Naive B cell (primary cell): ENCODE results near the gene P4HA1. TPM values are rescaled to one million over a fixed set of nuclear protein-coding genes. Genes with fewer than 3 reads are reported as not detected.

Experiments
- ATAC-seq, 2 donors: fragments of 150-1000 bp; cut with Tn5 transposase; 2 replicates each; pipeline ENCODE4 v1.10.0; 2021; ENCODE audit warnings: low read depth in 2 of 2, mild to moderate bottlenecking in 2 of 2, moderate library complexity in 2 of 2
- DNase-seq: peaks from one replicate; pipeline ENCODE4 v3.0.0; 2022
- H3K27ac Mint-ChIP-seq, 6 donors: one replicate each; pipeline ENCODE4 v1.8.0; 2020 to 2022; ENCODE audit warnings: mild to moderate bottlenecking in 6 of 6, mixed read lengths in 6 of 6, moderate library complexity in 5 of 6, inconsistent platforms in 2 of 6
- H3K27me3 Mint-ChIP-seq, 3 donors: one replicate each; pipeline ENCODE4 v1.8.0; 2021 to 2022; ENCODE audit warnings: mixed read lengths in 3 of 3, mild to moderate bottlenecking in 1 of 3
- H3K36me3 Mint-ChIP-seq, 2 donors: one replicate each; pipeline ENCODE4 v1.8.0; 2020 to 2022; ENCODE audit warnings: mixed read lengths in 2 of 2, inconsistent platforms in 1 of 2, mild to moderate bottlenecking in 1 of 2
- H3K4me1 Mint-ChIP-seq, 3 donors: one replicate each; pipeline ENCODE4 v1.8.0; 2020 to 2022; ENCODE audit warnings: mixed read lengths in 3 of 3, inconsistent platforms in 1 of 3, mild to moderate bottlenecking in 1 of 3, moderate library complexity in 1 of 3
- H3K4me3 Mint-ChIP-seq, 8 donors: one replicate each; pipeline ENCODE4 v1.8.0; 2020 to 2022; ENCODE audit warnings: mild to moderate bottlenecking in 8 of 8, mixed read lengths in 8 of 8, moderate library complexity in 8 of 8, inconsistent platforms in 2 of 8
- H3K9me3 Mint-ChIP-seq, 7 donors: one replicate each; pipeline ENCODE4 v1.8.0; 2020 to 2022; ENCODE audit warnings: mixed read lengths in 7 of 7, mild to moderate bottlenecking in 5 of 7, inconsistent platforms in 2 of 7, moderate library complexity in 1 of 7
- polyA plus RNA-seq, 6 donors: library from polyadenylated mRNA; unstranded; fragments of 300-500 nt; fragmentation: Illumina TruSeq; gene quantifications; one replicate each; pipeline ENCODE4 v1.2.3, GENCODE V29; 2021; ENCODE audit warnings: low read depth in 6 of 6

Gene P4HA1
- polyA plus RNA-seq: 10 to 100 TPM; 27.9 to 69.6 (median 41.6) TPM

DNA sequence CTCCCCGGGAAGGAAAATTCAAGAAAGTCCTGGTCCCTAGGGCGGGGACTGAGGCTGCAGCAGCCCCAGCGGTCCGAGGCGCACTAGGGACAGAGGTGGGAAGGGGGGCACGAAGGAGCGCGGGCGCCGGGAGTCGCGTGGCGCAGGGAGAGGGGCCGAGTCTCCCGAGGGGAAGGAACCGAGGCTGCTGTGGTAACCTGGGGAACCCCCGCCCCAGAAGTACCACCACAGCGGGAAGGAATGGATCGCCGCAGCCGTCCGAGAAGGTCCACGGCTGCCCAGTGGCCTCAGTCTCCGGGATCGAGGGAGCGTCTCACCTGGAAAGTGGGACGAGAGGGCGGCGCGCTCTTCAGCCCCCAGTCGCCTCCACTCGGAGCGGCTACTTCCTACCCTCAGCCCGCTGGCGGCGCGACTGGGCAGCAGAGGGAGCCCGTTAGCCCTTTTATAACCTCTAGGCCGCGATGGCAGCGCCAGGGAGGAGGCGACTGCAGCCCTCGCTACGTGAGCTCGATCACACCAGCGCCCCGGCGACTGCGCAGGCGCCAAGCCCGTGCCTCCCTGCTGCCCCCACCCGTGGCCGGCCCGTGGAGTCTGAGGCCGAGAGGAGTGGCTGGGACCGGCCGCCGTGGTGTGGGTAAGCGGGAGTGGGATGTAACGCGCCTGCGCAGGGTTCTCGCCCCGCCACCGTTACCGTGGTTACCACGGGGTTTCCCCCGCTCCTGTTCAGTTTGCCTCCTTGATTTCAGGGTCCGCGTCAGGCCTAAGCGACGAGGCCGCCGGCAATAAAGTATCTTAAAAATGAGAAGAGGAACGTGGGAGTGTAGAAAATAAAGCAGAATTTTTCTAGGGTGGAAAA lies at the start of gene P4HA1:
Gene P4HA1 (minus strand): TSS at position 418 of the 856 bp plus-strand sequence. CDS start 21,983 bp downstream, outside the sequence.
- peak within 1 kb of the TSS; percentile 98 to 99 (median 98) for H3K27ac Mint-ChIP-seq
- ATAC-seq: peak; percentile 85 to 86
- peak within 1 kb of the TSS; percentile 89 to 99 (median 97) for H3K4me3 Mint-ChIP-seq
- no peaks in the 10 kb centered on the region for H3K27me3 Mint-ChIP-seq
- peak; percentile 98 for DNase-seq
- H3K36me3 Mint-ChIP-seq: no peaks in the 10 kb centered on the region
- no peaks in the 10 kb centered on the region for H3K9me3 Mint-ChIP-seq
- peaks cover 25 to 33% (median 29%) of the 10 kb centered on the region in 3 donors for H3K4me1 Mint-ChIP-seq

GRCh38 chr10:73141603-73142002 lies 44.9 kb upstream of the P4HA1 start:
- H3K4me3 Mint-ChIP-seq: no peak overlapping the region
- peak overlapping the region in 1 of 6 donors; percentile 58 for H3K27ac Mint-ChIP-seq
- no peaks in the 10 kb centered on the region for H3K27me3 Mint-ChIP-seq
- H3K4me1 Mint-ChIP-seq: no peaks in the 10 kb centered on the region
- DNase-seq (no peak), ATAC-seq (no peak)
- H3K9me3 Mint-ChIP-seq: no peaks in the 10 kb centered on the region
- H3K36me3 Mint-ChIP-seq: peaks cover 16 to 18% of the 10 kb centered on the region in 2 donors

GRCh38 chr10:73139251-73139650 lies 42.6 kb upstream of the P4HA1 start:
- DNase-seq (no peak), ATAC-seq (no peak)
- Mint-ChIP-seq H3K27me3 (no peaks in the 10 kb centered on the region), H3K4me3 (no peak overlapping the region), H3K4me1 (no peaks in the 10 kb centered on the region), H3K27ac (no peak overlapping the region), H3K36me3 (peaks cover 16 to 18% of the 10 kb centered on the region in 2 donors), H3K9me3 (no peaks in the 10 kb centered on the region)

DNA sequence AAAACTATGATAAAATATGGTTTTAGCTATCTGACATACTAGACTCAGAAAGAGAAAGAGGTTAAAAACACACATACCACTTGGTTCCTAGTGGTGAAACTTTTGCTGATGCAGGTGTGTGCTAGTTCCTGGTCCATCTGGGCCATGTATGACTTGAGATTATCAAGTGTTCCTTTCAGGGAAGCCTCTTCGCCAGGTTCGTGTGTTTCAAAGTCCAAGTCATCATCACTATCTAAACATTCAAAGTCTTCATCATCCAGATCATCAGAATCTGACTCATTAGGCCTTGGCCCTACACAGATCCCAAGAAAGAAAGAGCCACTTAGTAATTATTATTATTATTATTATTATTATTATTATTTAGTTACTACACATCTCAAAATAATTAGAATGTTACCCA lies 40.0 kb upstream of the P4HA1 start:
- DNase-seq (no peak), ATAC-seq (no peak)
- H3K4me1 Mint-ChIP-seq: peaks cover 0 to 7% (median 6%) of the 10 kb centered on the region in 3 donors
- H3K9me3 Mint-ChIP-seq: no peaks in the 10 kb centered on the region
- peaks cover 17 to 26% of the 10 kb centered on the region in 2 donors for H3K36me3 Mint-ChIP-seq
- H3K27ac Mint-ChIP-seq: peak overlapping the region in 2 of 6 donors; percentile 36 to 54
- H3K4me3 Mint-ChIP-seq: no peak overlapping the region
- no peaks in the 10 kb centered on the region for H3K27me3 Mint-ChIP-seq

GRCh38 chr10:73134727-73135126 lies 38.1 kb upstream of the P4HA1 start:
- H3K27me3 Mint-ChIP-seq: no peaks in the 10 kb centered on the region
- peaks cover 0 to 7% (median 6%) of the 10 kb centered on the region in 3 donors for H3K4me1 Mint-ChIP-seq
- no peak for ATAC-seq
- DNase-seq: no peak
- no peaks in the 10 kb centered on the region for H3K9me3 Mint-ChIP-seq
- H3K4me3 Mint-ChIP-seq: no peak overlapping the region
- H3K27ac Mint-ChIP-seq: no peak overlapping the region
- peaks cover 17 to 35% of the 10 kb centered on the region in 2 donors for H3K36me3 Mint-ChIP-seq

DNA sequence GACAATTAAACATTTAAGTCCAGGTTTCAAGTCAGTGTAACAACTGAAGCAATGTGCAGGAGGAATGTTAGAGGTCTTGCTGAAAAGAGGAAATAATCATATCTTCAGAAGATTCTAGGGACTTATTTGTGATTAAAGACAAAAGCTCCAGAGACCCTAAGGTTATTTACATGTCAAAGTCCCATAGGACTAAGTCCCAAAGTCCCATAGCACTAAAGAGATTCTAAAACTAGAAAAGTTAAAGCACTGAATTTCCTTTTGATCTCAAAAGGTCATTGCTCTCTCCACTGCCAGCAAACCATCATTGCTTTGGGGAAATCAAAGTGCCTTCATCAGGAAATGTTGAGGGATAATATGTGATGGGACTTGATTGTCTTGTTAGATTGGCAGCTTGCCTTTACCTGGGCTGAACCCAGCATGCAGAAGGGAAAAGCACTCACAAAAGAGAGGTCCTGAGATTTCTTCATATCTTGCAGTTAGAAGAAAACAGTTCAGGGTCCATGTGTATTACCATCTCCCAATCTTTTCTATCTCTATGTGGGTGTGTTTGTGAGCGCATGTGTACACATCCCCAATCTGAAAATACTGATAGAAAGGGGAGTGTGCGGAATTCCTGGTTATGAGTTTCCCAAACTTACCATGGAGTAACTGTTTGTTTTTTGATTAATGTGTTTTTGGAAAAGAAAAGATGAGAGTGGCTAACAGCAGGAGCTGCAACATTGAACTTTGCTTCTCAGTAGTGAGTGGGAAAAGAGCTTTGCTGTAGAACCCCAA lies 35.4 kb upstream of the P4HA1 start:
- peak overlapping the region in 2 of 6 donors; percentile 42 to 76 for H3K27ac Mint-ChIP-seq
- H3K27me3 Mint-ChIP-seq: no peaks in the 10 kb centered on the region
- ATAC-seq: no peak
- H3K4me3 Mint-ChIP-seq: no peak overlapping the region
- H3K4me1 Mint-ChIP-seq: peaks cover 0 to 7% (median 6%) of the 10 kb centered on the region in 3 donors
- H3K36me3 Mint-ChIP-seq: peaks cover 17 to 25% of the 10 kb centered on the region in 2 donors
- no peak for DNase-seq
- H3K9me3 Mint-ChIP-seq: no peaks in the 10 kb centered on the region

DNA sequence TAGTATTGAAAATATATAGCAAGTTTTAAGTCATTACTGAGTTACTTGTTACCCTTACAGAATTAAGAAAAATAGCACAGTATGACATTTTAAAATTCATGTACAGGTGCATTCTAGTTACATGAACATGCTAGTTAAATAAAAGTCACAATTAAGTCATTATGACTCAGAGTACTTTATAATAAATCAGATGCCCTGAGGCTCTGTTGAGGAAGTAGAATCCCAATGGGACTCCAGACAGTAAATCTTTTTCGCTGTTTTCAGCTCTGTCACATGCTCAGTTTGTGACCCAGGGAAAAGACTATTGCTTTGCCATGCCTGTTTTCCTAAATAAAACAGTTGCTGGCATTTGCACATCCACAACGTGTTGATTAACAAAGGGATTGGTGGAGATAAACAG lies 34.6 kb upstream of the P4HA1 start:
- no peak overlapping the region for H3K4me3 Mint-ChIP-seq
- no peaks in the 10 kb centered on the region for H3K9me3 Mint-ChIP-seq
- H3K36me3 Mint-ChIP-seq: peaks cover 17 to 26% of the 10 kb centered on the region in 2 donors
- DNase-seq (no peak), ATAC-seq (no peak)
- peaks cover 0 to 7% (median 6%) of the 10 kb centered on the region in 3 donors for H3K4me1 Mint-ChIP-seq
- no peak overlapping the region for H3K27ac Mint-ChIP-seq
- no peaks in the 10 kb centered on the region for H3K27me3 Mint-ChIP-seq

DNA sequence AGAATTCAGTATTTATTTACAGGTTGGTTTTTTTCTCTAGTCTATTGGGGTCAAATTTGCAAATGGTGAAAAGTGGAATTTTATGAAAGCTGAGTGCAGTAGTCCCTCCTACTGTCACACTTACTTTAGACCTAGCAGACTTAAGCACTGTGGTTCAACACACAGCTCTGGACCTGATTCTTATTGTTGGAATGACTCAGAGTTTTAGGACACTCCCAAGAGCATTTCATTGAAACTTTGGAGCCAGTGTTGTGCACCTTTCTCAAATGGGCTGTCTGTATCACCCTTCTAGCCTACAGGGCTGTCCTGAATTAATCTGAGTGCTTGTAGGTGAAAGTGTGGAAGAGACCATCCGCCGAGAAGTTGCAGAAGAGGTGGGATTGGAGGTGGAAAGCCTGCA lies 29.7 kb upstream of the P4HA1 start:
- peak overlapping the region in 1 of 6 donors; percentile 80 for H3K27ac Mint-ChIP-seq
- H3K27me3 Mint-ChIP-seq: no peaks in the 10 kb centered on the region
- H3K36me3 Mint-ChIP-seq: peaks cover 0 to 14% of the 10 kb centered on the region in 2 donors
- H3K4me3 Mint-ChIP-seq: no peak overlapping the region
- H3K4me1 Mint-ChIP-seq: no peaks in the 10 kb centered on the region
- no peak for DNase-seq
- no peaks in the 10 kb centered on the region for H3K9me3 Mint-ChIP-seq
- no peak for ATAC-seq

GRCh38 chr10:73119952-73120351 lies 23.3 kb upstream of the P4HA1 start:
- H3K4me3 Mint-ChIP-seq: no peak overlapping the region
- H3K36me3 Mint-ChIP-seq: peaks cover 6 to 8% of the 10 kb centered on the region in 2 donors
- H3K27me3 Mint-ChIP-seq: no peaks in the 10 kb centered on the region
- no peaks in the 10 kb centered on the region for H3K9me3 Mint-ChIP-seq
- H3K4me1 Mint-ChIP-seq: peaks cover 0 to 4% (median 2%) of the 10 kb centered on the region in 3 donors
- ATAC-seq (no peak), DNase-seq (no peak)
- no peak overlapping the region for H3K27ac Mint-ChIP-seq

- no peak for DNase-seq
- Mint-ChIP-seq H3K9me3 (no peaks in the 10 kb centered on the region), H3K36me3 (peaks cover 6 to 8% of the 10 kb centered on the region in 2 donors), H3K27ac (peak overlapping the region in 2 of 6 donors; percentile 19 to 21), H3K27me3 (no peaks in the 10 kb centered on the region), H3K4me3 (no peak overlapping the region), H3K4me1 (peaks cover 0 to 4% (median 2%) of the 10 kb centered on the region in 3 donors)
- no peak for ATAC-seq
These were observed 22.8 kb upstream of the P4HA1 start for GRCh38 chr10:73119457-73119856.

- Mint-ChIP-seq H3K27ac (peak overlapping the region in 2 of 6 donors; percentile 41 to 54), H3K36me3 (peaks cover 6 to 8% of the 10 kb centered on the region in 2 donors), H3K4me3 (no peak overlapping the region), H3K4me1 (peaks cover 0 to 4% (median 2%) of the 10 kb centered on the region in 3 donors), H3K9me3 (no peaks in the 10 kb centered on the region), H3K27me3 (no peaks in the 10 kb centered on the region)
- ATAC-seq: no peak
- DNase-seq: no peak
These were observed 21.5 kb upstream of the P4HA1 start for GRCh38 chr10:73117976-73118743.

- H3K4me3 Mint-ChIP-seq: no peak overlapping the region
- H3K4me1 Mint-ChIP-seq: peaks cover 4 to 7% (median 5%) of the 10 kb centered on the region in 3 donors
- peaks cover 6 to 8% of the 10 kb centered on the region in 2 donors for H3K36me3 Mint-ChIP-seq
- peak overlapping the region in 1 of 6 donors; percentile 21 for H3K27ac Mint-ChIP-seq
- ATAC-seq (no peak), DNase-seq (no peak)
- H3K27me3 Mint-ChIP-seq: no peaks in the 10 kb centered on the region
- no peaks in the 10 kb centered on the region for H3K9me3 Mint-ChIP-seq
These were observed 19.4 kb upstream of the P4HA1 start for GRCh38 chr10:73116017-73116416.

- no peak overlapping the region for H3K4me3 Mint-ChIP-seq
- no peak for ATAC-seq
- H3K36me3 Mint-ChIP-seq: peaks cover 0 to 1% of the 10 kb centered on the region in 2 donors
- H3K4me1 Mint-ChIP-seq: peaks cover 12 to 20% (median 19%) of the 10 kb centered on the region in 3 donors
- H3K9me3 Mint-ChIP-seq: peaks cover 0 to 12% (median 2%) of the 10 kb centered on the region in 7 donors
- no peak for DNase-seq
- no peaks in the 10 kb centered on the region for H3K27me3 Mint-ChIP-seq
- H3K27ac Mint-ChIP-seq: peak overlapping the region in 2 of 6 donors; percentile 11 to 45
These were observed 16.9 kb upstream of the P4HA1 start for GRCh38 chr10:73113551-73113950.
